IPS-15b (cell line): Measurements from ENCODE around the gene EPHA4.

Experiments used
- H3K27me3 ChIP-seq: one replicate; pipeline ENCODE4 v1.6.1; 2013; ENCODE audit warnings: low read length; ENCODE audit not compliant: control insufficient read depth, insufficient read depth
- H3K36me3 ChIP-seq: one replicate; pipeline ENCODE4 v1.6.1; 2013; ENCODE audit warnings: low read length; ENCODE audit not compliant: control insufficient read depth, insufficient read depth
- H3K4me1 ChIP-seq: one replicate; pipeline ENCODE4 v1.6.1; 2013; ENCODE audit warnings: mild to moderate bottlenecking, low read length; ENCODE audit not compliant: control insufficient read depth, insufficient read depth
- H3K4me3 ChIP-seq: one replicate; pipeline ENCODE4 v1.5.1; 2013; ENCODE audit warnings: low read depth, low read length
- H3K9ac ChIP-seq: one replicate; pipeline ENCODE4 v1.6.1; 2013; ENCODE audit warnings: low read depth, mild to moderate bottlenecking, low read length
- H3K9me3 ChIP-seq: one replicate; pipeline ENCODE4 v1.6.1; 2013; ENCODE audit warnings: mild to moderate bottlenecking, low read length; ENCODE audit not compliant: control insufficient read depth, insufficient read depth

The EPHA4 gene

DNA sequence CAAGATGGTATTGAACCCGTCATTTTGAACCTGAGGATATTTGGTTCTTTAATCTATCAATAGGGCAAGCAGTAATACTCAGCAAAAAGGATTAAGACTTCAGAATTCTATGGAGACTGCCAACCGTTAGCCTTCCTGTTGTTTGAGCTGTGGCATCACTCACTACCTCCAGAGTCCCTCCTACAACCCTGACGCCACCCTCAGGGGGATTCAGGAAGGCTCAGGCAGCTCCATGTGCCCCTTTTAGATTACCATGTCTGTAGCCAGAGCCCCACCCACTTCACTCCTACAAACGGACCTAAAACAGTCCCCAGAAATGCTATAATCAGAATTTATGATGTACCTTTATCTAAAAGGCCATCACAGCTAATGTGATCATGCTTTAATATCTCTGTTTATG is 172.9 kb downstream of the EPHA4 start:
- Histone ChIP-seq H3K27me3 (no peaks in the 10 kb centered on the region), H3K9me3 (no peaks in the 10 kb centered on the region), H3K4me3 (no peak overlapping the region), H3K4me1 (no peaks in the 10 kb centered on the region), H3K36me3 (no peaks in the 10 kb centered on the region), H3K9ac (no peak overlapping the region)

DNA sequence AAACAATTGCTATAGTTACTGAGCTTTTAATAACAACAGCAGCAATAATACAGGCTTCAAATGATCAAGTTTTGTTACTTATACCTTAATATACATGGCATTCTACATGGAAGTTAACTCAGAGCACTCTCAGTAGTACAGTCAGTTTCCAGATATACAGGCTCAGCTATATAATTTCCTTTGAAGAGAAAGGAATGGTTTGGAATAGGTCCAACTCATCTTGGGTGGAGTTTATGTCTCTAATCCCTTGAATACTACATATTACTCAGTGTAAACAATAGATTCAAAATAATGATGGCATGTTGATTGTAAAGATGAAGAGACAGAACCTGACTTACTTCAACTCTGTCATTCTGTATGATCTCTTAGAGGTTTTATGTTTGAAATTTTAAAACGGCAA is 174.9 kb downstream of the EPHA4 start:
- H3K4me3 ChIP-seq = no peak overlapping the region
- H3K36me3 ChIP-seq = no peaks in the 10 kb centered on the region
- H3K27me3 ChIP-seq = no peaks in the 10 kb centered on the region
- no peaks in the 10 kb centered on the region for H3K9me3 ChIP-seq
- H3K4me1 ChIP-seq = no peaks in the 10 kb centered on the region
- H3K9ac ChIP-seq = no peak overlapping the region

DNA sequence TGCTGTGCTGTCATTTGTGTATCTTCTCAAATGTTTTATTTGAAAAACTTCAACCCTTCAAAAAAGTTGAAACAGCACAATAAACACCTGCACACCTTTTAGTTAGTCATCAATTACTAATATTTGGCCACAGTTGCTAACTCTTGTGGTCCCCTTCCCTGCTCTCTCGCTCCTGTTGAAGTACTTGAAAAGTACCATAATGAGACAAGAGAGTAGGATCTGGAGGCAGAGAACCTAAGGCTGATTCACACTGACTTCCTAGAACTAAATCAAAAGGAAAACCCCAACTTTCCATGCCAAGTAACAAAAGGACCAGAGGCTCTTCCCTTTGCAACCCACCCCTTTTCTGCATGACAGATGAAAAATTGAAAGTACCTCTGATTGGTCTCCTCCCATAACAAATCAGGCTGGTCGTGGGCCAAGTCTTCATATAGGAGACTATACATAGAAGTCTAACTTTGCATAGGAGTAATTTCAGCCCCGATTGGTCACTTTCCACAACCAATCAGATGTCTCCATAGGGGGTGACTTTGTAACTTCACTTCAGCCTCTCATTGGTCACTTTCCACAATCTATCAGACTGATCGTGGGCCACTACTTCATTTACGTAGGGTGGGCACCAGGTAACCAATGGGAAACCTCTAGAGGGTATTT is 179.7 kb downstream of the EPHA4 start:
- H3K4me1 ChIP-seq = no peaks in the 10 kb centered on the region
- no peak overlapping the region for H3K9ac ChIP-seq
- no peaks in the 10 kb centered on the region for H3K9me3 ChIP-seq
- no peak overlapping the region for H3K4me3 ChIP-seq
- no peaks in the 10 kb centered on the region for H3K36me3 ChIP-seq
- no peaks in the 10 kb centered on the region for H3K27me3 ChIP-seq

DNA sequence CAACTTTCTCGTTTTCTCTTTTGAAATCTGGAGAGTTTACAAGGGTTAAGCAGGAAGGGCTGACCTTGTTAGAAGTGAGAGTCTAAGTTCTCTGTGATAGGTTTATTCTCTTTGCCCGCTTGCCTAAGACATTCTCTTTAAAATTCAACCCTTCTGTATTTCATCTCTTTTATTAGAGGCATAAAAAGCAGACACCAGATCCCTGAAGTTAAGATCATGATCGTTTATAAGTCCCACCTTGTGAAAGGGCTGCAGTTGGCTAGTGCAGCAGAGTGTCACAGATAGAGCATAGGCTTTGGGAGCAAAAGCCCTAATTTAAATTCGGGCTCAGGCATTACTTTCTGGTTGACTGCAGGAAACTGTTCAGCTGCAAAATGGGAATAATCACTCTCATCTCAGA is 181.2 kb downstream of the EPHA4 start:
- Histone ChIP-seq H3K36me3 (no peaks in the 10 kb centered on the region), H3K9me3 (no peaks in the 10 kb centered on the region), H3K4me3 (no peak overlapping the region), H3K27me3 (no peaks in the 10 kb centered on the region), H3K9ac (no peak overlapping the region), H3K4me1 (no peaks in the 10 kb centered on the region)

DNA sequence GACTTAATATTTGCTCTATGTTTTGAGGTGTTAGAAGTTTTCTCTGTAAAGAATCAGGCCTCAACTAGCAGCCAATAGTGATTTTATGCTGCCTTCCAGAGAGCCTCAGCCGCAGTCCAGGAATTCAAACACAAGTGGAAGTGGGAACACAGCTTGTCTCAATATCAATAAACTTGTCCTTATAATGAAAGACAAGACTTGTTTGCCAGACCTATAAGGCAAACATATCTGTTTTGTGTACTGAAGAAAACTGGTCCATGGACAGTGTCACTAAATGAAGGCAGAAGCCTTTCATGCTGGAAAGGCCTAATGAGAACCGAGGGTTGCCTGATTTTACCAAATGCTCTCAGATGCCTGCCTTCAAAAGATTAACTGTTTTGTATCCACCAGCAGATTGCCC is 182.2 kb downstream of the EPHA4 start:
- H3K9me3 ChIP-seq = no peaks in the 10 kb centered on the region
- no peaks in the 10 kb centered on the region for H3K27me3 ChIP-seq
- no peak overlapping the region for H3K9ac ChIP-seq
- no peak overlapping the region for H3K4me3 ChIP-seq
- H3K4me1 ChIP-seq = no peaks in the 10 kb centered on the region
- H3K36me3 ChIP-seq = no peaks in the 10 kb centered on the region

DNA sequence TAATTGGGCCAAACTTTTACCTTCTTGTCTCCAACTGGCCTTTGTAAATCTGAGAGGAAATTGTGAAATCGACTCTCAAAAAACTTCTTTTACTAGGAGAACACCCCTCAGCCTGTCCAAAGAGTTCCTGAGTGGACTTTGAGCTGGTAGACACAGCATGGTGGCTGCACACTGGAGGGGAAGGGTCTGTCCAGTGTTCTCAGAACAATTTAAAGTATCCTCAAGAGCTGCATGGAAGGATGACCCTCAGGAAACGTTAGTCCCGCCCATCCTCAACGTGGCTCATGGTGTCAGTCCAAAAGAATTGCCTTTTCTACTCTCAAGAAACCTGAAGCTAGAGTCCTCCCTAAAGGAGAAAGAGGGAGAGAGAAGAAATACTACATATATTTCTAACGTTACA is 182.7 kb downstream of the EPHA4 start:
- Histone ChIP-seq H3K27me3 (no peaks in the 10 kb centered on the region), H3K4me1 (no peaks in the 10 kb centered on the region)

DNA sequence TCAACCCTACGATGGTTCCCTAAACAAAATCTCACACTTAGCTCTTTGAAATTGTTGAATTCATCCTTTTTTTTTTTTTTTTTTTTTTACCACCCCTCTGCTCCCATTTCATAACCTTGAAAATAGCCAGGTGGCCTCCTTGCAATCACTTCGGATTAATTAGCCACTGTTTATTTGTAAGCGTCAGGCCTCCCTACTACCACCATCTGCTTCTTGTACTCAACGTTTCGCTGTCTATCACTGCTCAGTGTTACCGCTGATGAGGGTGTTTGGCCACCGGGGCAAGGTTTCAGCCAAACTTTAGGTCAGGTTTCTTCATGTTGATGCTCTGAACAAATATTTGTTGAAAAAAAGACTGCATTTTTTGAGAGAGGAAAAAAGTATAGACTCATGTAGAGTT is 183.2 kb downstream of the EPHA4 start:
- no peaks in the 10 kb centered on the region for H3K36me3 ChIP-seq
- no peak overlapping the region for H3K9ac ChIP-seq
- no peaks in the 10 kb centered on the region for H3K9me3 ChIP-seq
- H3K4me3 ChIP-seq = no peak overlapping the region
- H3K4me1 ChIP-seq = no peaks in the 10 kb centered on the region
- H3K27me3 ChIP-seq = no peaks in the 10 kb centered on the region

More for the DNA sequence above, 182.7 kb downstream of the EPHA4 start:
- H3K4me3 ChIP-seq = no peak overlapping the region
- no peaks in the 10 kb centered on the region for H3K9me3 ChIP-seq
- H3K9ac ChIP-seq = no peak overlapping the region
- no peaks in the 10 kb centered on the region for H3K36me3 ChIP-seq

DNA sequence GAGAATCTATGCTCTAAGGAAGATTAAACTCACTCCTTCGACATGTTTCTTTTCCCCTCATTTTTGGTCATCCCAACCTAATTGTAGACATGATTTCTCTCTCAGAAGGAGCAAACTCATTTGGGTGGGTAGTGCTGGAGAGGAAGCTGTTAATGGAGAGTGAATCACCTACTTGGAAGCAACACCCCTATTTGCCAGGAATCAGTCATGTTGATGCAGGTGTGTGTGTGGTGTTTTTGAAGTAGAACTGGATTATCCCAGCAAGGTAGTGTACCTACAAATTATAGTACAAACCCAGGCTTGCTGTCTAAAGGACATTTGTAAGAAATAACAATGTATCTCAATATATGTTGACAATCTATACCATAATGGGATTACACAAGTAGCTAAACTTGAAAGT is 186.4 kb downstream of the EPHA4 start:
- H3K9me3 ChIP-seq = no peaks in the 10 kb centered on the region
- H3K4me1 ChIP-seq = no peaks in the 10 kb centered on the region
- no peaks in the 10 kb centered on the region for H3K27me3 ChIP-seq
- H3K4me3 ChIP-seq = no peak overlapping the region
- H3K36me3 ChIP-seq = no peaks in the 10 kb centered on the region
- no peak overlapping the region for H3K9ac ChIP-seq

DNA sequence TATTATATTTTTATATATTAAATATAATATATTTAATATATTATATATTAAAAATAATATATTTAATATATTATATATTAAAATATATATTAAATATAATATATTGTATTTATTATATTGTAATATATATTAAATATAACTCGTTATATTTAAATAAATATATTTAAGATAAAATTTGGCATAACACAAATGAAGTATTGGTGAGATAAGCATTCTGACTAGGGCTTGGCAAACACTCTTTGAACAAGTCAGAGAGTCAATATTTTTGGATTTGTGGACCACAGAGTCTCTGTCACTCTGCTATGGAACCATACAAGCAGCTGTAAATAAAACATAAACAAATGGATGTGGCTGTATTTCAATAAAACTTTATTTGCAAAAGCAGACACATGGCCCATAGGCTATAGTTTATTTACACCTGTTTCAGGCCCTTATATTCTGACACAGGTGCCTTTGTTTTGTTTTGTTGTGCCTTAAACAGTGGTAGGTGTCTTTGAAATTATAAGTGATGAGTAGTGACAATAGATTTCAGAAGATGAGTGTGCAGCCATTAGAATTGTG is 190.1 kb downstream of the EPHA4 start:
- H3K27me3 ChIP-seq = no peaks in the 10 kb centered on the region
- no peaks in the 10 kb centered on the region for H3K36me3 ChIP-seq
- no peak overlapping the region for H3K4me3 ChIP-seq
- peaks cover 2% of the 10 kb centered on the region for H3K4me1 ChIP-seq
- no peaks in the 10 kb centered on the region for H3K9me3 ChIP-seq
- H3K9ac ChIP-seq = no peak overlapping the region

DNA sequence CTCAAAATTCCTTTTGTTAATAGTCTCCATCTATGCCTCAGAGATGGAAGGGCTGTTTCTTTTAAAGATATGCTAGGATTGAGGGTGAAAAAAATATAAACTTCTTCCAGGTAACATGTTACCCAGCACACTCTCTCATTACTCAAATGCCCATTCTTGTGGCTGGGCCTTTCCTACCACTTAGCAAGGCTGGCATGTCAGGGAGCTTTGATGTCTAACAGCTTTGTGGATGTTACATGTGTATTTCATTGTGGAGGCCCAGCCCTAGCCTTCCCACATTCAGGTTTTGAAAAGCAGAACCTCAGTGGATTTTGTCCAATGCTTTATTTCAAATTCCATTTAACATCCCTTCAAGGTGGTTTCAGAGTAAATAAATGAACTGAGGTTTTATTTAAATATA is 191.4 kb downstream of the EPHA4 start:
- Histone ChIP-seq H3K9me3 (no peaks in the 10 kb centered on the region), H3K27me3 (no peaks in the 10 kb centered on the region), H3K9ac (no peak overlapping the region), H3K4me1 (peaks cover 2% of the 10 kb centered on the region), H3K4me3 (no peak overlapping the region), H3K36me3 (no peaks in the 10 kb centered on the region)

DNA sequence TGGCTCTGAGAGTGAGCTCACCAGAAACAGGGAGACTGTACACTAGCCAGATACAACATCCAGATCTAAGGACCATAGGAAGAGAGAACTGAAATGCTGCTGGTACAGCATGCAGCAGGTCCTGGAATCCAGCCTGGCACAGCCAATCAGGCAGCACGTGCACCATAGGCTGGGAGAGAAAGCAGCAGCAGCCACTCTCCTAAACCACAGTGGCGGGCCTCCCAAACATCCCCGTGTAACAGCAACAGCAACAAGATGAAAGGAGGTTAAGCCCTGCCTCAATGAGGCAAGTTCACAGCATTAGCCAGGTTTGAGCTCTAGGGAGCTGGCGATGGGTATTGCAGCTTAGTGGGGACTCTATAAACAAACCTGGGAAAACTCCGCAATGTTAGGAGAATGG is 192.0 kb downstream of the EPHA4 start:
- Histone ChIP-seq H3K4me1 (peaks cover 2% of the 10 kb centered on the region), H3K4me3 (no peak overlapping the region), H3K9me3 (no peaks in the 10 kb centered on the region), H3K9ac (no peak overlapping the region), H3K36me3 (no peaks in the 10 kb centered on the region), H3K27me3 (no peaks in the 10 kb centered on the region)

DNA sequence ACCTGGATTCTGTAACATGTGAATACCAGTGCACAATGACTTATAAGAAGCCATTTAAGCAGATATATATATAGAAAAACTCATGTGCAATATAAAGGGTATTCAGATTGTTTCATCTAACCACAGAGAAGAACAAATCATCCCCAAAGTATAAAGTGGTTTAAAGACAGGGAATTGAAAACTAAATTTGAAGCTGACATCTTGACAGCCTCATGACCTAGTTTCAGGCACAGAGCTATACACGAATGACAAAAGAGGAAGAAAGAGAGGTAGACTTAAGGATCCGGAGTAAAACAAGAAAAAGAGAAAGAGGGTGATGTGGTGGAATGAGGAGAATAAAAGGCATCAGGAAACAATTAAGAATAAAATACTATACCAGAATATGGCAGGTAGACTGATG is 194.5 kb downstream of the EPHA4 start:
- no peaks in the 10 kb centered on the region for H3K36me3 ChIP-seq
- no peaks in the 10 kb centered on the region for H3K27me3 ChIP-seq
- H3K9ac ChIP-seq = no peak overlapping the region
- no peak overlapping the region for H3K4me3 ChIP-seq
- H3K4me1 ChIP-seq = peaks cover 2% of the 10 kb centered on the region
- H3K9me3 ChIP-seq = no peaks in the 10 kb centered on the region
